HG02798 (cell line): ENCODE data around the gene ARSK.
"Not testable (repeated sequence)": the region's sequence is repeated elsewhere in the genome, so short reads cannot be mapped to it uniquely, and the experiment has no call there.

Experiments used
- ATAC-seq: cut with Tn5 transposase; IDR thresholded peaks from one replicate; pipeline ENCODE4 v1.9.1; 2021; ENCODE audit warnings: mild to moderate bottlenecking; ENCODE audit not compliant: unreplicated experiment, poor library complexity

Gene ARSK

DNA sequence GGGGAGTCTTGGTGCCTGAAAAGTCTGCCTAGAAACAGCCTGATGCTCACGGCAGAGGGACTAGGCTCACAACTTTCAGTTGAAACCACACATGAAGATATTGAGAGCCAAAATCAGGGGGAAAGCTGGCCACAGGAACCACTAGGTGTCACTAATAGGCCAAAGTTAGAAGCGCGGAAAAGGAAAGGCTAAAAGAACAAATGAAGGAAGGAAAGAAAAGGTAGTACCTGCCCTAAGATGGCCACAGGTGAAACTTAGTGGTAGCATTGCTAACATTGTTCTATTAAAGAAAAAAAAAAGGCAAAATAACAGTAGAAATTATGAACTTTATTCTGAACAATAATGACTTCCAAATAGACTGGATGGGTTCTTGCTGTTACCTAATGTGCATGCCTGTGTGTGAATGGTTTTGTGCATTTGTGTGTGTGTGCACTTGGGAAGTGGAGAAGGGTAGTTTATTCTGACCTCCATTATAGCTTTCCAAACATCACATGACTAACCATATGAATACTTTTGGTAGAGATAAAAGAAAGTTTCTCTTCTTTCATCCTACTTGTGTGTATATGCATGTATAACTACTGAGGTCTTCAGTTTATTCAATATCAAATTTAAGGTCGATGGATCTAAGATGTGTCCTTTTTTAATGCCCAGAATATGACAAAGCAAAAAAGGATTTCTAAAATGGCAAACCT, 89.6 kb downstream of the ARSK start:
- ATAC-seq = peak; percentile 36

DNA sequence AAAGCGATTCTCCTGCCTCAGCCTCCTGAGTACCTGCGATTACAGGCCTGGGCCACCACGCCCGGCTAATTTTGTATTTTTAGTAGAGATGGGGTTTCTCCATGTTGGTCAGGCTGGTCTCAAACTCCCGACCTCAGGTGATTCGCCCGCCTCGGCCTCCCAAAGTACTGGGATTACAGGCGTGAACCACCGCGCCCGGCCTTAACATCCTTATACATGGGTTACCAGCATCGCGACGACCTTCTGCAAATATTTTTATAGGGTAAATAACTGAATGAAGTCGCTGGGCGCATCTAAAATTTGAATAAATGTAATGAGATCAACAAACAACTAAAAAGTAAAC, 91.3 kb downstream of the ARSK start:
- not testable (repeated sequence) for ATAC-seq

DNA sequence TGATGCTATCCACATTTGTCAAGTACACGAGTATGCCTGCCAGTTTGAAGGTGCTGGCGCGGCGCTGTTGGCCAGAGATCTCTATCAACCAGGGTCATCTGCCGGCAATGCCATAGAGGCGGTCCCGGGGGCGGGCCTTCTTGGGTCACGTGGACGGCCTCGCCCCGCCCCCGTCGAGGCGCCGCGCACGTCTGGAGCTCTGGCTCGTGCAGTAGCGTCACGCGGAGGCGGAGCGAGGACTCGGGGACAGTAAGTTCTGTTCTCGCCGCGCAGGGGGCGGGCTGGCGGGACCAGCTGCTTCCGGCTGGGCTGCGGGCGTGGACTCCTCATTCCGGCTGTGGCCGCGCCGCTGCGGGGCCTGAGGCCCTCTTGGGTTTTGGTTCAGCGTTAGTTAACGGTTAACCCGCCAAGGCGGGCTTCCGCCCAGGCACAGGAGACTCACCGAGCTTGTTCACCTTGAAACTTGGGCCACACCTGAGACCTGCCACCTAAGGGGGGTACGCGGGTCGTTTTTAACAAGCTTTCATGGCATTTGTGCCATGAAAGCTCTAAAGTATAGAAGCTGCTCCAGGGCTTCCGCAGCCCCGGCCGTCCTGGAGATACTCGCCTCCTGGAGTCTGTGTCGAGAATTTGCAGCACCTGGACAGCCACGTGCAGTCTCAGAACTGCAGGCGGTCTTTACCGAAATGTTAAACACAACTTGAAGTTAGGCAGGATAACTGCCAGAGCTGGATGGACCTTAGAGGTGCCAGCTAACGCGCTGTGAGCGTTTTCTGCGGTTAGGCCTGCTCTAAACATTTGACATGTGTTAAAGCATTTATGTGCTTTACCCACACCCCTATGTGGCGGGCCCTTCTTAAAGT, 91.9 kb downstream of the ARSK start, which contains the start of gene RFESD:
TSS of gene RFESD (plus strand) at position 209 of the 863 bp plus-strand sequence. CDS start 5,495 bp downstream, outside the sequence.
- peak; percentile 97 for ATAC-seq

DNA sequence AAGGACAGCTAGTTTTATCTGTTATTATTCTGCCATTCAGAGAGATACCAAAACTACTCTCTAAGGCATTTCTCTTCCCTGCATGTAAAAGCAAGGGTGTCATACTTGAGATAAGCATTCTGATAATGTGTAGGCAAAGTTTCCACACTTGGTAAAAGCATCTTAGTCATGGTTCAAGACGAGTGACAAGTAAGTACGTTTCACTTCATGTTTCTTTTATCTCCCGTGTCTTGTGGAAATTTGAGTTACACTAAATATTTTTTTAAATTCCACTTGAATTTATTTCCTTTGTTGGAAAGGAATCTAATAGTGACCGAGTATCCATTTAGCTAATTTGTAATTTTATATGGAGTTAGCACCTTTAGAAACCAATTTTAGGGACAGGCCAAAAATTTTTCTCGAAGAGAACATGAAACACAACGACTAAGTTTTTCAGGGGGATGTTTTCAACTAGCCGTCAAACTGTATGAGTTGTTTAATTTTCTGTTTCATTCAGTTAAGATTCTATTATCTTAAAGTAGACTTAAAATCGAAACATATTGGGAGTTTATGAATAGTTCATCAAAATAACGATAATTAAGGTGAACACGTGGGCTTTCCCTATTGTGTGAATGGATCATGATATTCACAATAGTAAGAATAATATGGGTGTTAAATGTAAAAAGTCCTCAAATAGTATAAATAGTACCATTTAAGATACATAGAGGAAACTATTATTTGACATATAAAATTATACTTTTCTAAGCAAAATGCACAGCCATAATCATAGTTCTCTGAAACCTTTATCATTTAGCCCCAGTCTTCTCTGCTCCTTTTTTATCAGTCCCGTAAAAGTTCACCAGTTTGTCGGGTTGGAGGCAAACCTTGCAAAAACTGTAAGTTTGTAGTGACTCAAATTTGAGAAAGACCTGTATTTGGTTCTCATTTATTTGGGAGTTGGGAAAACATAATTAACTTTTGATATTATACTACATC, 93.3 kb downstream of the ARSK start:
- ATAC-seq = no peak

DNA sequence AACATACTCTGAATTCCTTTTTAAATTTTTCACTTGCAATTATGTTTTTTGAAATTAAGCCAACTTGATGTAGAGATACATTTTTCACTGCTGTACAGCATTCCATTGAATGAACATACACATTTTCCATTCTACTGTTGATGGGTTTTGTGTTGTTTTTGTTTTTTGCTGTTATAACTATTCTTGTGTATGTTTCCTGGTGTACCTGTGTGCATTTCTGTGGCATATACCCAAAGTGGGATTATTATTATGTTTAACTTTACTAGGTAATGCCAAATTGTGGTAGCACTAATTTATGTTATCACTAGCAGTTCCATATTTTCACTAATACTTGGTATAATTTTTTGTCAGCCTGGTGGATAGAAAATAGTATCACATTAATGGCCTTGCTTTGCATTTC, 94.4 kb downstream of the ARSK start:
- no peak for ATAC-seq

DNA sequence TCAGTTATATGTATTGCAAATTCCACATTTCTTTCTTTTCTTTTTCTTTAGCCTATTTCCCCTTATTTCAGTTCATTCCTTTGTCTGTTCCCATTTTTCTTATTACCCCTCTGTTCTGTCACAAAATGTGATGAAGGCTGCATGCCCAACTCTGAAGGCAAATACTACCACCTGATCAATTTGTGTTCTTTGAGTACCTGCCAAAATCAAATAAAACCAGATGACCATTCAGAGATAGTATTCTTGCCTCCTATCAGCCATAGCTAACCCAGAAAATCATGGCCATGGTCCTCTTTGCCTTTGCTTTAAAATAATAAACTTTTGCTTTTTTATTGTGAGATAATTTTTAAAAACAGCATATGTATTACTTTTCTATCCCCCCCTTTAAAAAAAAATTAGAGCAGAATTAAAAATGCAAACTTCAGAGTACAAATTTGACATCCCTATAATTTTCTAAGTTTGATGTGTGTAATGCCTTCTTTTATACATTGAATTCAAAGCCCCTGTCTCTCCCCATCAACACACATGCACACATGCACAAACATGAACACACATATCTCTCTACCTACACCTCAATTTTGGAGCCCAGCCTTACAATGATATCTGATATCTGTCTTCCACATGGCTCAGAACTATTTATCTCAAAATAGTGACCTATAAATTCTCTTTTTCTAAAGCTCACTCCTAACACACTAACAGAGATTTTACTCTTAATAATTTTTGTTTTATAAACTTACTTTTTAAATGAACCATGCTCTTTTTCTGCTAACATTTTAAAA, 95.1 kb downstream of the ARSK start:
- ATAC-seq = no peak

DNA sequence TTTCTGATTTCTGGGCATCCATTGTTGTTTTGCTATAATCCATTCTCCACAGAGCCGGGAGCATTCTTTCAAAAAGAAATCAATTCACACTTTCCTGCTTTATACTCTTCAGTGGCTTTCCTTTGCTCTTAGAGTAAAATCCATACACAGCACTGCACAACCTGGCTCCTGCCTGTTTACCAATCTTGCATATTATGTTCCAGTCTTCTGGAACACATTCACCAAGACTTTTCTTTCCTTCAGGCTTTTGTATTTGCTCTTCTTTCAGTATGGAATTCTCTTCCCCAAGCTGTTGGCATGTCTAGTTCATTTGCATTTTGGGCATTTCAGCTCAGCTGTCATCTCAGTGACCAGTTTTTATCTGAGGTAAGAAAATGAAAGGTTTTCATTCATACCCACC, 97.9 kb downstream of the ARSK start:
- ATAC-seq = no peak

DNA sequence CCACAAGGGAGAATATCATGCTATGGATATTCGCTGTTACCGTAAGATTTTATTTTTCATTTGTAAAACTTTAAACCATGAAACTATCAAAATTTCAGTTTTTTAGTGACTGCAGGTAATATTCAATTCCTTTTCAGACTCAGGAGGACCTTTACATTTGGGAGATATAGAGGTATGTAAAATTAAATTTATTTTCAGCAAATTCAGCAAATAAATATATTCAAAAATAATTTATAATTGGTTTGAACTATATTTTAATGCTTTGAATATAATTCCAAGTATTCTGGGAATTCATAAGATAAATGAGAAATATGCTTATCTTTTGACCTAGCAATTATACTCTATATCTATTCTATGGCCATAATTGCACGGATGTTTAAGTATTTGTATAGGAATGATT, 99.3 kb downstream of the ARSK start:
- ATAC-seq = no peak
